ENCODE measurements around the gene ZNF133. TPM values are rescaled to one million over a fixed set of nuclear protein-coding genes. Genes with fewer than 3 reads are reported as not detected.

Gene ZNF133
- total RNA-seq, 1 experiment from 2014 or later, result 30.4 TPM

GRCh38 chr20:18363708-18364107 lies 75.4 kb downstream of the ZNF133 start:
- BruUV-seq (replicated peaks), result no TSS peak
- no peak overlapping the region for H3K4me3 Mint-ChIP-seq (ENCODE audit: unreplicated experiment)
- H3K36me3 Mint-ChIP-seq (ENCODE audit: insufficient read depth, unreplicated experiment), result no peaks in the 10 kb centered on the region
- no peak overlapping the region for H3K27ac Mint-ChIP-seq (ENCODE audit: low read depth, unreplicated experiment)
- no peaks in the 10 kb centered on the region for H3K27me3 Mint-ChIP-seq (ENCODE audit: insufficient read depth, unreplicated experiment)
- peaks cover 7% of the 10 kb centered on the region for H3K4me1 Mint-ChIP-seq (ENCODE audit: insufficient read depth, unreplicated experiment)
- H3K9me3 Mint-ChIP-seq (ENCODE audit: unreplicated experiment), result no peaks in the 10 kb centered on the region
- ChIA-PET CTCF (no interaction called here), POLR2A (no interaction called here)
- intact Hi-C loops (cut with micrococcal nuclease), result no loop called here
- TF ChIP-seq CTCF (IDR thresholded peaks at IDR 0.05; ENCODE audit: unreplicated experiment), result no peak
- no peak for DNase-seq (ENCODE audit: unreplicated experiment)

- H3K9me3 Mint-ChIP-seq (ENCODE audit: unreplicated experiment), result no peaks in the 10 kb centered on the region
- no peak overlapping the region for H3K27ac Mint-ChIP-seq (ENCODE audit: low read depth, unreplicated experiment)
- H3K4me1 Mint-ChIP-seq (ENCODE audit: insufficient read depth, unreplicated experiment), result peaks cover 7% of the 10 kb centered on the region
- no TSS peak for BruUV-seq (replicated peaks)
- intact Hi-C loops (cut with micrococcal nuclease), result no loop called here
- H3K27me3 Mint-ChIP-seq (ENCODE audit: insufficient read depth, unreplicated experiment), result no peaks in the 10 kb centered on the region
- no peak overlapping the region for H3K4me3 Mint-ChIP-seq (ENCODE audit: unreplicated experiment)
- DNase-seq (ENCODE audit: unreplicated experiment), result no peak
- H3K36me3 Mint-ChIP-seq (ENCODE audit: insufficient read depth, unreplicated experiment), result no peaks in the 10 kb centered on the region
- ChIA-PET POLR2A (no interaction called here), CTCF (interaction anchor here (0.5 to 0.6 kb wide), 2 partner anchors 79 to 1562 kb away, joined by 3 to 4 read pairs; no protein-coding TSS in a partner anchor)
- no peak for TF ChIP-seq CTCF (IDR thresholded peaks at IDR 0.05; ENCODE audit: unreplicated experiment)
Observed at GRCh38 chr20:18364768-18365167, 76.4 kb downstream of the ZNF133 start.

Other genes with a start within 250 kb of the ZNF133 start
- 2.0 and 2.1 TPM in 2 replicates for gene OVOL2, start 230.6 kb upstream of the ZNF133 start, total RNA-seq (2022)
- 15.5 and 16.4 TPM in 2 replicates for gene KAT14, start 150.7 kb upstream of the ZNF133 start, total RNA-seq (2022)
- gene PET117, start 150.7 kb upstream of the ZNF133 start, total RNA-seq (2022), result 11.9 and 14.8 TPM in 2 replicates
- 2.5 and 3.0 TPM in 2 replicates for gene DZANK1, start 178.5 kb downstream of the ZNF133 start, total RNA-seq (2022)
- 11.2 and 15.1 TPM in 2 replicates for gene POLR3F, start 178.9 kb downstream of the ZNF133 start, total RNA-seq (2022)
- 6.8 and 7.3 TPM in 2 replicates for gene RBBP9, start 208.7 kb downstream of the ZNF133 start, total RNA-seq (2022)
- 139 TPM in 2 replicates for gene SEC23B, start 219.4 kb downstream of the ZNF133 start, total RNA-seq (2022)